AG09309 (cell line): ENCODE results near the gene NRL.

Experiments used
- DNase-seq: peaks from one replicate; pipeline ENCODE4 v3.0.0-alpha.2; 2010; ENCODE audit warnings: low read depth
- H3K4me3 ChIP-seq: 2 replicates; pipeline ENCODE4 v1.5.1; 2011; ENCODE audit warnings: mild to moderate bottlenecking, low read depth, low read length, moderate library complexity; ENCODE audit not compliant: control insufficient read depth
- CTCF ChIP-seq: IDR thresholded peaks from 2 replicates; pipeline ENCODE4 v1.5.1; 2011; ENCODE audit warnings: mild to moderate bottlenecking, low read depth, low read length, inconsistent platforms; ENCODE audit not compliant: insufficient read depth, control insufficient read depth; ENCODE audit errors: missing control alignments

Gene NRL

GRCh38 chr14:24062216-24062980, 52.4 kb downstream of the NRL start:
- H3K4me3 ChIP-seq = no peak overlapping the region
- DNase-seq = no peak
- TF ChIP-seq CTCF = no peak

- DNase-seq = no peak
- H3K4me3 ChIP-seq = no peak overlapping the region
- TF ChIP-seq CTCF = no peak
These were observed 53.5 kb downstream of the NRL start for GRCh38 chr14:24060984-24061913.

GRCh38 chr14:24060443-24060842, 54.3 kb downstream of the NRL start:
- H3K4me3 ChIP-seq = no peak overlapping the region
- no peak for TF ChIP-seq CTCF
- no peak for DNase-seq

- no peak for TF ChIP-seq CTCF
- H3K4me3 ChIP-seq = no peak overlapping the region
- DNase-seq = no peak
These were observed 54.8 kb downstream of the NRL start for GRCh38 chr14:24059841-24060388.

- no peak overlapping the region for H3K4me3 ChIP-seq
- DNase-seq = no peak
- TF ChIP-seq CTCF = no peak
These were observed 55.7 kb downstream of the NRL start for GRCh38 chr14:24058951-24059475.

GRCh38 chr14:24058260-24058950, 56.3 kb downstream of the NRL start:
- peak; percentile 32 for DNase-seq
- peak; percentile 88 for TF ChIP-seq CTCF
- H3K4me3 ChIP-seq = no peak overlapping the region
